T-helper 9 cell (primary cell): ENCODE results near the gene TFB2M.
A peak's percentile ranks its signal among the peaks of the same experiment; 100 is the strongest.
"Not testable (repeated sequence)": the region's sequence is repeated elsewhere in the genome, so short reads cannot be mapped to it uniquely, and the experiment has no call there.

ENCODE experiments used
- DNase-seq: peaks from one replicate; pipeline ENCODE4 v3.0.0-alpha.2; 2020
- total RNA-seq, 2 donors: gene quantifications; one replicate each; lab custom pipeline; 2026; lab: John Stamatoyannopoulos, UW

Gene TFB2M
- 14.0 to 21.3 reads per million in 2 donors for total RNA-seq

- DNase-seq = peak; percentile 78
Observed at GRCh38 chr1:246566128-246566812, at the start of gene TFB2M, which contains the start of gene CNST. Gene TFB2M (minus strand): TSS chr1:246566261. CDS start chr1:246566138, 123 bp downstream. Gene CNST (plus strand): TSS chr1:246566456. CDS start chr1:246591563, 25,107 bp downstream.

DNA sequence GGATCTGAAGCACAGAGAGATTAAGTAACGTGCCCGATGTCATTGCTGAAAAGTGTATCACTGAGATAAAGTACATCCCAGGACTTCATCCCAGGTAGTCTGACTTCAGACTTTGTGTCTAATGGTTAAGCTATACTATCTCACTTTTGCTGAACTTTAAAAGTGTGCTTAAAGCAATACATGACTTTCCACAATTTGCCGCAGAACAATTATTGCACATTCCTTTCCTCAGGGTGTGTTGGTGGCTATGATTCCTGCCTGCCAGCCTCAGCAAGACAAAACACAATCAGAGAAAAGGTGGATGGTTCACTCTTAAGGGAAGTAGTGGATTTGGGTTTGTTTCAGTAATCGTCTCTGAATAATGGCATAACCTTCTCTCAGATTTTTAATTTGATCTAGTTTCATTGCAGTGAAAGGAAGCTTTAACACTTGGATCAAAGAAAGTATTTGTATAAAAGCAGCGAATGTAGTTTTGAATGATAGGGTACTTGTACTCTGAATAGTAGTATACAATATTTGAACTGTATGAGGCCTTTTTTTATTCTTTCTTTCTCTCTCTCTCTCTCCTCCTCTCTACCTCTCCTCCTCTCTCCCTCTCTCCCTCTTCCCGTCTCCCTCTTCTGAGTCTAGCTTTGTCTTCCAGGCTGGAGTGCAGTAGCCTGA, 47.2 kb upstream of the TFB2M start:
- no peak for DNase-seq

DNA sequence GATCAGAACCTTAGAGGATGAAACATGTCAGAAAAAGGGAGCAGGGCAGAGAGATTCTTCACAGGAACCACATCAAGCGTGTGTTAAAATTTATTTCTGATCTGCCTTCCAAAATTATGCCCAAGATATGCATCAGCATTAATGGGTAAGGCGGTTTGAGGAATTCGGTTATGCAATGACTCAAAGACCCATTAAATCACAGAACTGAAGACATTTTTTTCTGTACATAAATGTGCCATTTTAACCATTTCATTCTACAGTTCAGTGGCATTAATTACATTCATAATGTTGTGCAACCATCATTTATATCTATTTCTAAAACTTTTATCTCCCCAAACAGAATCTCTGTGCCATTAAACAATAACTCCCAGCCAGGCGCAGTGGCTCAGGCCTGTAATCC, 43.6 kb upstream of the TFB2M start:
- DNase-seq = no peak

DNA sequence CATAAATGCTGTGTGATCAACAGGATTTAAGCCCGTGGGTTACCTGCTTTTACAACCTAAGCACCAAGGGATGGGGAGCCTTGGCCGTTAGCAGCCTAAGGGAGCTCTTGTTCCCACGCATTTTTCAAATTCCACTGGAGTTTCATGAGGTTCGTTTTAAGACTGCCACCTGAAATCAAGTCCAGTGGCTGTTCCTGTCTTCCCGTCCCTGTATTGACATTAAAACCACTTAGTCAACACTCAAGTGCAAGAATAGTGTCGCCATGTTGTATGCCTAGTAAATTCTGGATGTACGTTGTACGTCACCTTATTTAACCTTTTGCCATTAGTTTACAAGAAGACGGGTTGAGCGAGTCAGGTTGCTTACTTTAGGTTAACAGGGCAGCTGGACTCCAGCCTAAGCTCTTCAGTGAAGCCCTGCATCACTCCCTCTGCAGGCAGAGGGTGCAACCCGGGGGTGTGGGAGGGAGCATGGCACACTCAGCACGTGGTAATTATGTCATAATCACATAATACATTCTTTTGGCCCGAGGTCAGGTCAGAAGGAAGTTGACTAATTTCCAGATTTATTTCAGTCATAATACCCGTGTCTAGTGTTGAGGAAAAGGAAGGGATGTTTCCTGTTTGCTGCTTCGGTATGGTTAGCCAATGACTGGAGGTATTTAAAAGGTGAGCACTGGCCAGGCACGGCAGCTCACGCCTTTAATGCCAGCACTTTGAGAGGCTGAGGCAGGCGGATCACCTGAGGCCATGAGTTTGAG, 42.7 kb upstream of the TFB2M start:
- no peak for DNase-seq

- no peak for DNase-seq
Observed at GRCh38 chr1:246607462-246607861, 41.4 kb upstream of the TFB2M start.

DNA sequence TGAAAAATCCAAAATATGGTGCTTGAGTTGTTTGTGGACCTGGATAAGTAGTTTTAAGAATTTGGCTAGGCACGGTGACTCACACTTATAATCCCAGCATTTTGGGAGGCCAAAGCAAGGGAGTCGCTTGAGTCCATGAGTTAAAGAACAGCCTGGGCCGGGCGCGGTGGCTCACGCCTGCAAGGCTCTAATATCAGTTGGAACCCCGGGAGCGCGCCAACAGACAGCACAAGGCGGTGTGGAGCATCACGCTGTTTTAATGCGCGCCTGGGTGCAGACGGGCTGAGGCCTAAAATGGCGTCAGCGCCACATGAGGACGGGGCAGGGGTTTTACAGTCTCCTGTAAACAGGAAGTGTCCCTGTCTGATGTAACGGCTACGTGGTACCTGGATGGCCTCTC, 39.2 kb upstream of the TFB2M start:
- not testable (repeated sequence) for DNase-seq

- DNase-seq = no peak
Observed at GRCh38 chr1:246602194-246602593, 36.1 kb upstream of the TFB2M start.

GRCh38 chr1:246600579-246600978, 34.5 kb upstream of the TFB2M start:
- no peak for DNase-seq

GRCh38 chr1:246599315-246599714, 33.3 kb upstream of the TFB2M start:
- no peak for DNase-seq

DNA sequence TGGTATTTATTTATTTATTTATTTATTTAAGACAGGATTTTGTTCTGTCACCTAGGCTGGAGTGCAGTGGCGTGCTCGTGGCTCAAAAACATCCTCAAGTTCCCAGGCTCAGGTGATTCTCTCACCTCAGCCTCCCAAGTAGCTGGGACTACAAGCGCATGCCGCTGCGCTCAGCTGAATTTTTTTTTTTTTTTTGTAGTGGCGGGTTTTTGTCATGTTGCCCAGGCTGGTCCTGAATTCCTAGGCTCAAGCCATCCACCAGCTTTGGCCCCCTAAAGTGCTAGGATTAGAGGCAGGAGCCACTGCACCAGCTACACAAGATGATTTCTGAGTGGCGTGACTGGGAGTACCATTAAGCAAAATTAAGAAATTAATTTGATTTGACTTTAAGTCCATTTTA, 31.9 kb upstream of the TFB2M start:
- DNase-seq = no peak

GRCh38 chr1:246597340-246597739, 31.3 kb upstream of the TFB2M start:
- DNase-seq = no peak

- DNase-seq = no peak
Observed at GRCh38 chr1:246595146-246595545, 29.1 kb upstream of the TFB2M start.

- DNase-seq = no peak
Observed at GRCh38 chr1:246592695-246593094, 26.6 kb upstream of the TFB2M start.

- no peak for DNase-seq
Observed at GRCh38 chr1:246591958-246592357, 25.9 kb upstream of the TFB2M start.

DNA sequence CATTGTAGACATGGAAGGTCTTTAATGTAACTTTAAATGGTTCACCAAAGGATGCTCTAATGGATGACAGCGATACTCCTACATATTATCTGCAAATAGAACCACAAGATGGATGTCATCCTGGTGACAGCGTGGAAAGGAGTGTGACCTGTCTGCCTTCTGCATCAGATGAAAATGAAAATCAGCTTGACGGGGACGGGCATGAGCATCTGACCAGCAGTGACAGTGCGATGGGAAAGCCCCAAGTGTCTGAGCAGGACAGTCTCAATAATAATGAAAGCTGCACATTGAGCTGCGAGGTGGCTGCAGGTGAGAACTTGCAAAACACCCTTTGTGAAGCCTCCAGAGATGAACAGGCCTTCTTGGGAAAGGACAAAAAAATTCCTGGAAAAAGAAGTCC, 25.4 kb upstream of the TFB2M start:
- no peak for DNase-seq

GRCh38 chr1:246591047-246591446, 25.0 kb upstream of the TFB2M start:
- DNase-seq = no peak

DNA sequence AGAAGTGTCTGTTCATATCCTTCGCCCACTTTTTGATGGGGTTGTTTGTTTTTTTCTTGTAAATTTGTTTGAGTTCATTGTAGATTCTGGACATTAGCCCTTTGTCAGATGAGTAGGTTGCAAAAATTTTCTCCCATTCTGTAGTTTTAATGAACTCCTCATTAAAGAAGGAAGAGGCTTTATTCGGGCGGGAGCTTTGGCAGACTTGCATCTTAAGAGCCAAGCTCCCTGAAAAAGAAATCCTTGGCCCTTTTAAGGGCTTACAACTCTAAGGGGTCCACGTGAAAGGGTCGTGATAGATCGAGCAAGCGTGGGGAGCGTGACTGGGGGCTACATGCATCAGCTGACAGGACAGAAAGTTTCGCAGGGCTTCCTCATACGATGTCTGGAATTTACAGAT, 23.9 kb upstream of the TFB2M start:
- DNase-seq = not testable (repeated sequence)

GRCh38 chr1:246588159-246588721, 22.2 kb upstream of the TFB2M start:
- no peak for DNase-seq

DNA sequence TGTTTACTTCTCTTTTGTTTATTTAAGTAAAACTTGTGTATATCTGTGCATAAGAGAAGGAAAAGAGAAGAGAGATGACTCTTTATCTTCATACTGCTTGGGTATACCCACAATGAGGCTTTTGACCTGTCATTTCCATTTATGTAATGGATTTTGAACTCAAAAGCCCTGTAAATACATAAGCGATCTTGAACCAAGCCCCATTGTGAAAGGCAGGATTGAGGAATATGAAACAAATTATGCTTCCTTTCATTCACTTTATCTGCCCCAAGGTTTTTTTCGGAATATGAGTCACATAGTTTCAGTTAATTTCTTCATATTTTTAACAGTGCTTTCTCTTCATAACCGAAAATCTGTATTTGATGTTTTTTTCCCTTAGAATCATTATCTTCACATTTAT, 21.5 kb upstream of the TFB2M start:
- no peak for DNase-seq

DNA sequence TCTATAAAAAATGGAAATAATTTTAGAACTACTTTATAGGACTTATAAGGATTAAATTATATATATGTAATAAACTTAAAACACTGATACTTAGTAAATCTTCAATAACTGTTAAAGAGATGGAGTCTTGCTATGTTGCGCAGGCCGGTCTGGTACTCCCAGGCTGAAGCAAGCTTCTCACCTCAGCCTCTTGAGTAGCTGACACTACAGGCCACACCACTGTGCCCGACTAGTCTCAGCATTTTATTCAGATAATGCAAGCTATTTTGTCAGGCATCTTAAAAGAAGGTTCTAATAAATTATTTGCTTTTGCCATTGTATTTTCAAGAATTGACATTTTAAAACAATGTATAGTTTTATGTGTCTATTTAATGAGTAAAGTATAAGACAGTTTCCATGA, 21.0 kb upstream of the TFB2M start:
- no peak for DNase-seq

DNA sequence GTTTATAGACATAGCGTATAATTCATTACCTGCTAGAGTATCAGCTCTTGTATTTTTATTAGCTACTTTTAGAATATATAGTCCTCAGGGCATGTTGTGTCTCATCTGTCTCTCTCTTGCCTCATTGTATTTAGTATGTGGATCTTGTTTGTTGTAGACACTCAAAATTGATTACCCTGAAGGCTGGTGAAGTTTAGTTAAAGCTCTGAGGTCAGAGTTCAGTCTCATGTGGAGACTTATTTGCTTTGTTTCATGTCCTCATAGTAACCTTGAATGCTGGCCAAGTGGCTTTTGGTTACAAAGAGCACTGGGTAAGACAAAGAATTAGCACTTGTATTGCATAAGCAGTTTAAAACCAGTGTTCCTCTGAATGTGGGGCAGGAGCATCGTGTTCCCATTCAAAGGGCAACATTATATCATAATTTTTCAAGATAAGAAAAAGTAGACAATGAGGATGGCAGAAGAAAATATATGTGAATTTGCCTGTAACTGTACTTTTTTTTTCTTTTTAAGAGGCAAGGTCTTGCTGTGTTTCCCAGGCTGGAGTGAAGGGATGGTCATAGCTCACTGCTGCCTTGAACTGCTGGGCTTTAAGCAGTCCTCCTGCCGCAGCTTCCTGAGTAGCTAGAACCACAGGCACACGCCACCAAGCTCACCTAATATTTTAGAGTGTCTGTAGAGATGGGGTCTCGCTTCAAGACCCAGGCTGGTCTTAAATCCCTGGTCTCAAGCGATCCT, 17.6 kb upstream of the TFB2M start:
- no peak for DNase-seq

- no peak for DNase-seq
Observed at GRCh38 chr1:246583056-246583440, 17.0 kb upstream of the TFB2M start.
